PC-9 (cell line): Measurements from ENCODE around the gene MAPK8IP3.

Source experiments
- CTCF ChIP-seq: fragments of 200-600 bp; sonication (generic); conservative IDR thresholded peaks from 2 replicates; pipeline ENCODE4 v1.6.1; 2017; ENCODE audit warnings: mixed run types, antibody characterized with exemption, mild to moderate bottlenecking, moderate library complexity
- EZH2 ChIP-seq: fragments of 200-600 bp; sonication (generic); IDR thresholded peaks from 2 replicates; pipeline ENCODE4 v1.8.0; 2017; ENCODE audit warnings: antibody characterized with exemption, low read depth

- no peak for TF ChIP-seq CTCF
- no peak for TF ChIP-seq EZH2
Observed at GRCh38 chr16:1661826-1662225, 44.2 kb upstream of the MAPK8IP3 start.
